GM18858 (cell line): ENCODE results near the gene GNB1L.
"Not testable (repeated sequence)": the region's sequence is repeated elsewhere in the genome, so short reads cannot be mapped to it uniquely, and the experiment has no call there.

ENCODE experiments used
- ATAC-seq: cut with Tn5 transposase; IDR thresholded peaks from one replicate; pipeline ENCODE4 v1.9.1; 2021; ENCODE audit not compliant: unreplicated experiment

GNB1L gene

DNA sequence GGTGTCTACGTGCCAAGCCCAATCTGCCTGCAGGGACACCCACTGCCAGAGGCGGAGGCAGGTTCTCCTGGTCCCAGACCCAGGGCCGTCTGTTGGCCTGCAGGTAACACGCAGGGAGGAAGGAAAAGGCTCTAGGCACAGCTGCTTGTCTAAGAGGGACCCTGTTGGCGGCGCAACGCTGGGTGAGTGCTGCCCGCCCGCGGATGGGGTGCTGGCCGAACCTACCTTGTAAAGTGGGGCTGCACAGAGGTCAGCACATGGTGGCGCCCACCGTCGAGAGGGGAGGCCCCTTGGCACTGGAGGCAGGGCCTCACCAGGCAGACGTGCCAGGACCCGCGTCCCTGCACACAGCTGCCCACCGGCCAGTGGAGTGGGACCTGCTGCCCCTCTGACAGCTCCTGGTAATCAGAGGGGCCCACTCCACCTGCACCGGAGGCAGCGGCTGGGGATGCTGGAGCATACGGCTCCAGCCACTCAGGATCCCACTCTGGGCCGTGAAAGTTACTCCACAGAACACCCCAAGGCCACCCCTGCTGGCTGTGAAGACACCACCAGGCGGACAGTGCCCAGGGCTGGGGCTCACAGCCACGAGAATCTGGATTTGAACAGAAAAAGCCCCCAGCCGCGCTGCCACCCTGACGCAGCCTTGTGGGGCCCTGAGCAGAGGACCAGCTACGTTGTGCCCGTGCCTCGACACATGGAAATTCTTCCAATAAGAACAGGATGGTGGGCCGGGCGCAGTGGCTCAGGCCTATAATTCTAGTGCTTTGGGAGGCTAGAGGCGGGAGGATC lies 70.1 kb downstream of the GNB1L start:
- ATAC-seq: no peak

DNA sequence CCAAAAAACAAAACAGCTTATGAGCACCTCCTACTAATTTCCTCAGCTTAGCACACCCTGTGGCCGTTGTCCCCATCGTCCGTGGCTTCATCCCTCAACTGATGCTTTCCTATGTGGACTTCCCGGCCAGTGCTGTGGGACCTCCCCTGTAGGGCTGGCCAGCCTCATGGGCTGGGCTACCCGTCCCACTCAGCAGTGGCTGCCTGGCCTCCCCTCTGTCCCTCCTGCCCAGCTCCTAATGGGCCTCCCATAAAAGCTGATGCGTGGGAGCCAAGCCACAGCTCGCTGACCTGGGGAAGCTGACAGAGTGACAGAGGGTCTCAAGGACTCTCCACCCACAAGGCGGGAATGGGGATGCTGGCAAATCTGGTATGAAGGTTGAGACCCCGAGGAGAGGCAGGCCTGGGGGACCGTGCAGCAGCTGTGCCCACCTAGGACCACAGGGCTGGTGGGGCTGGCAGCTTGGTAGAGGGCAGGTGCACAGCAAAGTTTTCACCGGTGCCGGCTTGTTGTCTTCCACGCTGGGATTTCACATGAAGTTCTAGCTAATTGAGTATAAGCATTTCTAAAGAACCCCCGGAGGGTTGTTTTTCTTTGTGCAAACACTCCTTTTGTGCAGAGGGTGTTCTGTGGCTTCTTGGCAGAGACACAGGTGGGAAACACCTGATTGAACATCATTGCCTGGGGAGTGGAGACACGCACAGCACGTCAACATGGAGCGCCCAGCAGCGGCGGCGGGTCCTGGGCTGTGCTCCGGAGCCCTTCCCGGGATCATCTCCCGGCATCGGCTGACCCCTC lies 70.9 kb downstream of the GNB1L start:
- ATAC-seq: no peak

GRCh38 chr22:19782533-19782932 lies 72.1 kb downstream of the GNB1L start:
- ATAC-seq: no peak

GRCh38 chr22:19779685-19780268 lies 74.9 kb downstream of the GNB1L start:
- ATAC-seq: no peak

DNA sequence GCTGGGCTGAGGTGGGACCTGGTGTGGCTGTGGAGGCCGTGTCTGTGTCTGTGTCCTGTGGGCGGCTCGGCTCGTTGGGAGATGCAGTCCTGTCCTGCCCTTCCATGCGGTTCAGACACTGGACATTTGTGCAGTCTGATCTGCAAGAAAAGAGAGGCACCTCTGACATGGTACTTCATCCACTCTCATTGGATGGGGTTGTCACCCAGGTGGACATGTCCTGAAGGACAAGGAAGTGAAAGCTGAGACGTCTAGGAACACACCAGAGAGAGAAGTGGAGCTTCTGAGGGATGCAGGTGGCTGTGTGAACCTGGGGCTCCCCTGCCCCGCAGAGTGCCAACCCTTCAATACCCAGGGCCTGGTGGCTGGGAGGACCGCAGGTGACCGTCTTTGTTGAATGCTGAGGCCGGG lies 75.7 kb downstream of the GNB1L start:
- ATAC-seq: no peak

- ATAC-seq: not testable (repeated sequence)
These were observed 77.5 kb downstream of the GNB1L start for GRCh38 chr22:19777192-19777591.

- no peak for ATAC-seq
These were observed 78.1 kb downstream of the GNB1L start for GRCh38 chr22:19776433-19777031.

DNA sequence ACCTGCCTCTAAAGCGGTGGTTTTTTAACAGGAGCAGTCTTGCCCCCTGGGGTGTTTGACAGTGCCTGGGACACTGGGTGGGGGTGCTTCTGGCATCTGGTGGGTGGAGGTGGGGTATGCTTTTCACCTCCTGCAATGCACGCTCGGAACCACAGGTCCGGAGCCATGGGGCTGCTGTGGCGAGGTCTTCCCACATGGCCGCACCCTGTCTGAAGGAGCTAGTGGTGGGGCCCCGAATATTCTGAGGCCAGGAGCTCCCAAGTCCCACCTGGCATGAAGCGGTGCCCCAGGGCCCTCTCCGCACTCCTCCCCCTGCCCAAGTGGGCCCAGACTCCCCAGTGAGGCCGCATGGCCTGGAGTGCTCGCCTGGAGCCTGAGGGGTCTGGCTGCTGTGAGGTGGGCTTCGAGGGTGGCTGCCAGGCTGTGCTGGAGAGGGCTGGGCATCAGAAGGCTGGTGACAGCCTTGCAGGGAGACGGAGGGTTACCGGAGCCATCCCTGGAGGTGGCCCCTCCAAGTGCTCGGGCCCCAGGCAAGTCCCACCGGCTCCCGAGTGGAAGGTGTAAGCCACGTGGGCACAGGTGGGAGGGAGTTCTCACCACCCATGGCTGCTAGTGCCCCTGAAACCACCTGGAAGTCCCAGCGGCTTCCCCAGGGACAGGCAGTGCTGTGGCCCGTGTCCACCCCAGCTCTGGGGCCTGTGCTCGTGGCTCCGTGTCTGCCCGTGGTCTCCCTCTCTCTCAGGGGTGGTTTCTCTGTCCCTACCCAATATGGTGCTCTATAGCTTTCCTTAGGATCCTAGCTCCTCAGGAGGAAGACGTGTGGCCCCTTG lies 79.0 kb downstream of the GNB1L start:
- no peak for ATAC-seq

DNA sequence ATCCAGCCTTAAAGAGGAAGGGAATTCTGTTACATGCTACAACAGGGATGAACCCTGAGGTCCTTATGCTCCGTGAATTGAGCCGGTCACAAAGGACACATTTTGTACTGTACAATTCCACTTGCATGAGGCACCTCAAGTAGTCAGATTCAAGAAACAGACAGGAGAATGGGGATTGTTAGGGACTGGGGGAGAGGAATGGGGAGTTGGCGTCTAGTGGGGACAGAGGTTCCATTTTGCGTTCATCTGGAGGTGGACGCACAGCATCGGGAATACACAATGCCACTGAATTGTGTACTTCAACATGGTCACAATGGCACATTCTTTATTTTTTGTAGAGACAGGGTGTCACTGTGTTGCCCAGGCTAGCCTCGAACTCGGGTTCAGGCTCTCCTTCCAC lies 80.0 kb downstream of the GNB1L start:
- no peak for ATAC-seq

- no peak for ATAC-seq
These were observed 81.1 kb downstream of the GNB1L start for GRCh38 chr22:19773470-19774040.

DNA sequence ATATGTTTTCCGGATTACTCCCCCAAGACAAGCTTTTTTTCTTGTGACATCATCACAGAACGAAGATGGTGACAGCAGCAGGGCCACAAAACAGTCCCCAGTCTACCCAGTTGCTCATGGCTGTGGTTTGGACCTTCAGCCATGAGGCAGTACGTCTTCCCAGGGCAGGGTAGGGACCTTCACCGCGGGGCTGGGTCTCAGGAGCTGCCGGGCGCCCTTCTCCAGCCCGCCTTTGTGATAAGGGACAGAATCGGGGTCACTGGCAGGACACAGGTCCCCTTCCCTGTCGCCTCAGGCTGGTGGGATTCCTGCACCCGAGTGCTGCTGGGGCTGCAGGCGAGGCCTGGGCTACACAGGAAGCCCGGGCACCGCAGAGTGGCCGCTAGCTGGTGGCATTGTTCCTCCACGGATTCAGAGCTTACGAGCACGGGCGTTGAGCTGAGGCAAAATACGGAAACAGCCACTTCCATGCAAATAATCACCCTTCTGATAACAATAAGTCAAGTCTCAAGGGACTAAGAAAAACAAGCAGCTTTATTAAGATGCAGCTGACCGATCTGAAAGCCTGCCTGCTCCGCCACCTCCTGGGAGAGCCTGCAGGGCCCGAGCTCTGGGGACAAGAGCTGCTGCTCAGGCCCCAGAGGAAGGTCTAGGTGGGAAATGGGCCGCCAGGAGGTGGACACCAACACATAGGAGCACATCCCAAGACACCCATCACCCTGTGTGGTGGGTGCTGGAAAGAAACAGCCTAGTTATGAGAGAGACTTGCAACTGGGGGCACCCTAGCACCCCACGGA lies 81.8 kb downstream of the GNB1L start:
- no peak for ATAC-seq

- no peak for ATAC-seq
These were observed 82.3 kb downstream of the GNB1L start for GRCh38 chr22:19772422-19772672.

DNA sequence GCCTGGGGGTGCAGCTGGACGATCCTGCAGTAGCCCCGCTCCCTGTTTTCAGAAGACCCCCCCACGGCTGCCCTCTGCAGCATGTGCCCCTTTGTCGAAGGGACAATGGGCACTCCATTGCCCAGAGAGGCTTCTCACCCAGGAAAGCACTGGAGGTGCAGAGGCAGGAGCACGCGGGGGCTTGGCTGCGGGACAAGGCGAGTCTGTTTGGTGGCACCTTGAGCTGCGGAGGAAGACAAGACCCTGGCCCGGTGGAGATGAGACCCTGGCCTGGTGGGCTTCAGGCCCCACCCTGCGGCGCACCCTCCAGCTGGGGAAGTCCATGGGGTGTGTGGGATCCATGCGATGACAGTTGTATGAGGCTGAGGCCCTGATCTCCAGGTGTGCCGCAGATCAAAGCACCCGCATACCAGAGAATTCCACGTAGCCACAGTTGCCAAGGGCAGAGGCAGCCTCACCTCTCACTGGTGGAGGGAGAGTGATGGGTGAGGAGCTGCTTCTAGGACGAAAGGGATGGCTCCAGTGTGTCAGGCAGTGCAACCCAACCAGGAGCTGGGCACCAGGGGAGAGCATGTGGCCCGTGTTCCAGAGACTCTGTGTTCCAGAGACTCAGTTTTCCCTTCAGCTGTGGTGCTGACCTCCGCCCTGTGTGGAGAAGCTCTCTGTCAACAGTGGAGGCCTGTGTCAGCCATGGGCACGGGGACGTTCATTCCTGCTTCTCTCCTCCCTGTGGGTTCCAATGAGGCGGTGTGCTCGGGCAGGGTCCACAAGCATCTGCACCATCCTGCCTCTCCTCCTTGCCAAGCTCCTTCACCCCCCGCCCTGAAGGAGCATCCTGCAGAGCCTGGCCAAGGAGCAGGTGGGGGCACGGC lies 84.1 kb downstream of the GNB1L start:
- ATAC-seq: no peak

GRCh38 chr22:19769393-19769715 lies 85.3 kb downstream of the GNB1L start:
- no peak for ATAC-seq

GRCh38 chr22:19767427-19768341 lies 87.0 kb downstream of the GNB1L start:
- no peak for ATAC-seq

DNA sequence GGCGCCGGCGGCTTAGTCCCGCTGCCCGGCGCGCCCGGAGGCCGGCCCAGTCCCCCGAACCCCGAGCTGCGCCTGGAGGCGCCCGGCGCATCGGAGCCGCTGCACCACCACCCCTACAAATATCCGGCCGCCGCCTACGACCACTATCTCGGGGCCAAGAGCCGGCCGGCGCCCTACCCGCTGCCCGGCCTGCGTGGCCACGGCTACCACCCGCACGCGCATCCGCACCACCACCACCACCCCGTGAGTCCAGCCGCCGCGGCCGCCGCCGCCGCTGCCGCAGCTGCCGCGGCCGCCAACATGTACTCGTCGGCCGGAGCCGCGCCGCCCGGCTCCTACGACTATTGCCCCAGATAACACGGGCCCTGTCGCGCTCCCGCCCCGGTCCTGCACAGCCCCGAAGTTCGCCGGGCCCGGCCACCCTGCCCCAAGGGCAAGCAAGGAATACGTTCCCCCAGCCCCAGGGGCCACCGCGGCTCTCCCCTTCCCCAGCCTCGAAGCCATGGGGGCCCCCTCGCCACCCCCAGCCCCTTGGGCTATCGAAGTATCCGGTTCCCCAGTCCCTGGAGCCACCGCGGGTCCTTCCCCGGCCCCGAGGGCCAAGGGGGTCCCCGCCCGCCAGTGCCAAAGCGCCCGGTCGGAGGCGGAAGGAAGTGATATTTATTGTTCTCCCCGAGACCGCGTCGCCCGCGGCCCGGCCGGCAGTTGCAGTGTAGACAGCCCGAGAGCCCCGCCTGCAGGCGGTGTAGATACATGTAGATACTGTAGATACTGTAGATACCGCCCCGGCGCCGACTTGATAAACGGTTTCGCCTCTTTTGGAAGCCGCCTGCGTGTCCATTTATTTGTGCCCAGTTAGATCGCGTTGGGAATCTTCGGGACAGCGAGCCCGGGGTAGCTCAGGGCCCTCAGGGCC lies 87.9 kb downstream of the GNB1L start:
- no peak for ATAC-seq

DNA sequence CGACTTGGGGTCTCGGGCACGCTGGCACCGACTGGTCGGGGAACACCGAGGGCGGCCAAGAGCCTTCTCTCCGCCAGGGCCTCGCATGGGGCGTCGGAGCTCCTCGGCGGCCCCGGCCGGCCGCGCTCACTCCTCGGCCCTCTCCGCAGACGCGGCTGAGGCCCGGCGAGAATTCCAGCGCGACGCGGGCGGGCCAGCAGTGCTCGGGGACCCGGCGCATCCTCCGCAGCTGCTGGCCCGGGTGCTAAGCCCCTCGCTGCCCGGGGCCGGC lies 88.5 kb downstream of the GNB1L start:
- no peak for ATAC-seq
